Hepatocyte (in vitro differentiated cells): ENCODE data around the gene RHOT2. TPM values are rescaled to one million over a fixed set of nuclear protein-coding genes. Genes with fewer than 3 reads are reported as not detected.

Source experiments
- DNase-seq: peaks from one replicate; pipeline ENCODE4 v3.0.0-alpha.2; 2016; ENCODE audit warnings: low spot score
- H2AFZ ChIP-seq: fragments of 200-600 bp; sonication (generic); 2 replicates; pipeline ENCODE4 v1.6.0; 2016; ENCODE audit warnings: antibody characterized with exemption, mild to moderate bottlenecking
- H3K27ac ChIP-seq: fragments of 200-600 bp; sonication (generic); 2 replicates; pipeline ENCODE4 v1.5.1; 2016; ENCODE audit warnings: mild to moderate bottlenecking
- H3K27me3 ChIP-seq: fragments of 200-600 bp; sonication (generic); 2 replicates; pipeline ENCODE4 v1.6.1; 2016
- H3K36me3 ChIP-seq: fragments of 200-600 bp; sonication (generic); replicated peaks from 2 replicates; pipeline ENCODE4 v1.5.1; 2016; ENCODE audit warnings: low read depth; ENCODE audit not compliant: insufficient read depth
- H3K4me1 ChIP-seq: fragments of 200-600 bp; sonication (generic); 2 replicates; pipeline ENCODE4 v1.5.1; 2016; ENCODE audit warnings: mild to moderate bottlenecking, moderate library complexity; ENCODE audit not compliant: insufficient read depth
- H3K4me2 ChIP-seq: fragments of 200-600 bp; sonication (generic); 2 replicates; pipeline ENCODE4 v1.6.0; 2016
- H3K4me3 ChIP-seq: fragments of 200-600 bp; sonication (generic); 2 replicates; pipeline ENCODE4 v1.5.1; 2016; ENCODE audit warnings: mild to moderate bottlenecking
- H3K79me2 ChIP-seq: fragments of 200-600 bp; sonication (generic); 2 replicates; pipeline ENCODE4 v1.6.0; 2017; ENCODE audit warnings: mild to moderate bottlenecking
- H3K9me2 ChIP-seq: fragments of 200-600 bp; sonication (generic); replicated peaks from 2 replicates; pipeline ENCODE4 v1.6.0; 2017; ENCODE audit warnings: mild to moderate bottlenecking; ENCODE audit not compliant: insufficient read depth
- H3K9me3 ChIP-seq: fragments of 200-600 bp; sonication (generic); 2 replicates; pipeline ENCODE4 v1.5.1; 2016; ENCODE audit warnings: low read depth, mild to moderate bottlenecking
- H4K20me1 ChIP-seq: fragments of 200-600 bp; sonication (generic); 2 replicates; pipeline ENCODE4 v1.6.0; 2016; ENCODE audit warnings: mild to moderate bottlenecking; ENCODE audit not compliant: insufficient read depth, poor library complexity, severe bottlenecking
- EZH2 ChIP-seq: fragments of 200-600 bp; sonication (generic); IDR thresholded peaks from 2 replicates; pipeline ENCODE4 v1.6.1; 2016; ENCODE audit warnings: antibody characterized with exemption, mild to moderate bottlenecking, borderline replicate concordance
- EZH2phosphoT487 ChIP-seq: fragments of 200-600 bp; sonication (generic); IDR thresholded peaks from one replicate; pipeline ENCODE4 v1.6.1; 2018; ENCODE audit warnings: antibody characterized with exemption, mild to moderate bottlenecking, low read depth, moderate library complexity; ENCODE audit not compliant: unreplicated experiment, severe bottlenecking
- WGBS: methylation state at CpG from one replicate; pipeline ENCODE4 v1.1.6; 2016; ENCODE audit warnings: low lambda C conversion rate; ENCODE audit errors: missing lambda C conversion rate; 5-methylcytosine and 5-hydroxymethylcytosine counted together
- polyA plus RNA-seq: library from polyadenylated mRNA; unstranded; fragments of >200 nt; fragmentation: Nextera tagmentation; extraction: Ambion mirVana; gene quantifications from 2 replicates; pipeline ENCODE4 v1.2.1, GENCODE V29; 2016
- total RNA-seq: library from RNA; depleted of rRNA; stranded (reverse); fragments of >200 nt; gene quantifications from 2 replicates; pipeline ENCODE4 v1.2.3, GENCODE V29; 2014
- TF ChIP-seq, protein P1 (sequence below): fragments of 200-600 bp; sonication (generic); IDR thresholded peaks from 2 replicates; pipeline ENCODE4 v1.5.1; 2016; ENCODE audit warnings: antibody characterized with exemption, mild to moderate bottlenecking; ENCODE audit not compliant: poor library complexity

Gene RHOT2
- total and polyA plus RNA-seq, 2 experiments from 2014 or later = 63.2 to 158 TPM

DNA sequence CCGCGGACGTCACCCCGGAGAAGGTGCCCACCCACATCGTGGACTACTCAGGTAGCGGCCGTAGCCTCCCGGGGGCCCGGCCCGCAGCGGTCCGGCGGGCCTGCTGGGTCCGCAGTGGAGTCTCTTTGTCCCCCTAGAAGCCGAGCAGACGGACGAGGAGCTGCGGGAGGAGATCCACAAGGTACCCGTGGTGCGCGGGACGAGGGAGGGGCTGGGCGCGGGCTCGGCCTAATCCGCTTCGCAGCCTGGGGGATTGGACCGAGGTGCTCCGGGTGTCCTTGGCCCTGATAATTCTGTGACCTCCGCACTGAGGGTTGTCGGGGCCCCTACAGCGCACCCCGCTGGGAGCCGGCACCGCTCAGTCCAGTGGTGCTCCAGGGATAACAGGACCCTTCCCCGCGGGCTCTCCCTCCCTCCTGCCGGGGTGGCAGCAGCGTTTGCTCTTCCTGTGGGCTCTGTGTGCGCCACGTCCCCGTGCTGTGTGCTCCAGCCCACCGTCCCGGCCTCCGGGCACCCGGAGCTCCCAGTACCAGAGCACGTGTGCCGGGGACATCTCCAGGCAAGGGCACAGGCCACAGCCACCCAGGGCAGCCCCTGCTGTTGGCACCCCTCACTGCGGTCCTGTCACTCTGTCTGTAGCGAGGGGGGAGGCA lies 713 bp downstream of the RHOT2 start:
- Histone ChIP-seq H2AFZ (peak overlapping the region; percentile 84), H3K4me2 (peak overlapping the region; percentile 96), H3K27me3 (no peaks in the 10 kb centered on the region), H3K9me2 (no peaks in the 10 kb centered on the region), H3K27ac (peak overlapping the region; percentile 74), H3K9me3 (no peaks in the 10 kb centered on the region), H3K36me3 (no peaks in the 10 kb centered on the region), H4K20me1 (no peaks in the 10 kb centered on the region), H3K4me3 (peak overlapping the region; percentile 92), H3K79me2 (peaks cover 23% of the 10 kb centered on the region), H3K4me1 (peaks cover 4% of the 10 kb centered on the region)
- no peak for TF ChIP-seq EZH2
- TF ChIP-seq EZH2phosphoT487 = no peak
- TF ChIP-seq, protein P1, sequence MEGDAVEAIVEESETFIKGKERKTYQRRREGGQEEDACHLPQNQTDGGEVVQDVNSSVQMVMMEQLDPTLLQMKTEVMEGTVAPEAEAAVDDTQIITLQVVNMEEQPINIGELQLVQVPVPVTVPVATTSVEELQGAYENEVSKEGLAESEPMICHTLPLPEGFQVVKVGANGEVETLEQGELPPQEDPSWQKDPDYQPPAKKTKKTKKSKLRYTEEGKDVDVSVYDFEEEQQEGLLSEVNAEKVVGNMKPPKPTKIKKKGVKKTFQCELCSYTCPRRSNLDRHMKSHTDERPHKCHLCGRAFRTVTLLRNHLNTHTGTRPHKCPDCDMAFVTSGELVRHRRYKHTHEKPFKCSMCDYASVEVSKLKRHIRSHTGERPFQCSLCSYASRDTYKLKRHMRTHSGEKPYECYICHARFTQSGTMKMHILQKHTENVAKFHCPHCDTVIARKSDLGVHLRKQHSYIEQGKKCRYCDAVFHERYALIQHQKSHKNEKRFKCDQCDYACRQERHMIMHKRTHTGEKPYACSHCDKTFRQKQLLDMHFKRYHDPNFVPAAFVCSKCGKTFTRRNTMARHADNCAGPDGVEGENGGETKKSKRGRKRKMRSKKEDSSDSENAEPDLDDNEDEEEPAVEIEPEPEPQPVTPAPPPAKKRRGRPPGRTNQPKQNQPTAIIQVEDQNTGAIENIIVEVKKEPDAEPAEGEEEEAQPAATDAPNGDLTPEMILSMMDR = no peak
- 17% methylated on average over 42 of the region's 50 CpGs for WGBS
- no peak for DNase-seq

DNA sequence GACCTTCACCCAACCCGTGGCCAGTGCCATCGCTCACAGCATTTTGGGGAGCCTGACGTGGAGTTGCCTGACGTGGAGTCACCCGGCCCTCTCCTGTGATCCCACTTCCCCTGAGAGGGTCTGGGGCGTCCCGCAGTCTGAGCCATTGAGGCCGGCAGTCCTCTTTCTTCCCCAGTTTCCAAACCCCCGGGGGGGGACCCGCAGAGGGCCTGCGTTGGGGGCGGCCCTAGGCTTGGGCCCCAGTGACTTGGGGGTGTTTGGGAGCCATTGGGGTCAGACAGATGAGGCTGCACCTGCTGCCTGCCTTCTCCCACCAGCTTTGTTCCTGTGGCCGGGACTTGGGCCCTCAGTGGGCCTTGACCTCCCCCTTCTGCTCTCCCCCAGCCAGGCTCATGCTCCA lies 1.7 kb downstream of the RHOT2 start:
- H3K9me2 ChIP-seq = no peaks in the 10 kb centered on the region
- no peaks in the 10 kb centered on the region for H3K36me3 ChIP-seq
- H3K9me3 ChIP-seq = no peaks in the 10 kb centered on the region
- H3K4me1 ChIP-seq = peaks cover 4% of the 10 kb centered on the region
- peaks cover 23% of the 10 kb centered on the region for H3K79me2 ChIP-seq
- no peak overlapping the region for H2AFZ ChIP-seq
- no peaks in the 10 kb centered on the region for H3K27me3 ChIP-seq
- DNase-seq = no peak
- WGBS = 99% methylated on average over 13 of the region's 13 CpGs
- H3K4me2 ChIP-seq = peak overlapping the region; percentile 96
- TF ChIP-seq, protein P1 = no peak
- TF ChIP-seq EZH2 = no peak
- no peak for TF ChIP-seq EZH2phosphoT487
- no peaks in the 10 kb centered on the region for H4K20me1 ChIP-seq
- no peak overlapping the region for H3K27ac ChIP-seq
- no peak overlapping the region for H3K4me3 ChIP-seq

DNA sequence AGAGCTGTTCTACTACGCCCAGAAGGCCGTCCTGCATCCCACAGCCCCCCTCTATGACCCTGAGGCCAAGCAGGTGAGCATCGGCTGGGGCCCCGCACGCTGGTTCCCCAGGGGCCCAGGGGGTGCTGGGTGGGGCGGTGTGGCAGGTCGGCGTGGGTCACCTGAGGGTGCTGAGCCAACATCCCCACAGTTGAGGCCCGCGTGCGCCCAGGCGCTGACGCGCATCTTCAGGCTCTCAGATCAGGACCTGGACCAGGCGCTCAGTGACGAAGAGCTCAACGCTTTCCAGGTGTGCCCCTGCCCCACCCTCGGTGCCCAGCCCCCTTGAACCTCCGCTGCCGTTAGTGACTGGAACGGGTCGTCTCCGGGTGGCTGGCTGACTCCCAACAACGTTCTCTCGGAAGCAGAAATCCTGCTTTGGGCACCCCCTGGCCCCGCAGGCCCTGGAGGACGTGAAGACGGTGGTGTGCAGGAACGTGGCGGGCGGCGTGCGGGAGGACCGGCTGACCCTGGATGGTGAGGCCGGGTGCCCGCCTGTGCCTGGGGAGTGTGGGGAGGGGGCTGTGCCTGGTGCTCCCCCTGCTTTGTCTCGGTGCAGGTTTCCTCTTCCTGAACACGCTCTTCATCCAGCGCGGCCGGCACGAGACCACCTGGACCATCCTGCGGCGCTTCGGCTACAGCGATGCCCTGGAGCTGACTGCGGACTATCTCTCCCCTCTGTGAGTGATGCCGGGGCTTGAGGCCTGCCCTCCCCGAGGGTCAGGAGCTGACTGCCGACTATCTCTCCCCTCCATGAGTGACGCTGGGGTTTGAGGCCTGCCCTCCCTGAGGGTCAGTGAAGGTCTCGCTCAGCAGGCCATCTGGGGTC lies 2.8 kb downstream of the RHOT2 start:
- DNase-seq = no peak
- peaks cover 12% of the 10 kb centered on the region for H3K4me1 ChIP-seq
- no peak overlapping the region for H3K4me2 ChIP-seq
- no peak overlapping the region for H3K27ac ChIP-seq
- H3K36me3 ChIP-seq = no peaks in the 10 kb centered on the region
- H3K4me3 ChIP-seq = no peak overlapping the region
- H3K79me2 ChIP-seq = peaks cover 23% of the 10 kb centered on the region
- TF ChIP-seq, protein P1 = no peak
- TF ChIP-seq EZH2phosphoT487 (no peak), EZH2 (no peak)
- no peaks in the 10 kb centered on the region for H3K27me3 ChIP-seq
- 93% methylated on average over 36 of the region's 52 CpGs for WGBS
- H2AFZ ChIP-seq = no peak overlapping the region
- no peaks in the 10 kb centered on the region for H4K20me1 ChIP-seq
- no peaks in the 10 kb centered on the region for H3K9me2 ChIP-seq
- no peaks in the 10 kb centered on the region for H3K9me3 ChIP-seq
